T-helper 1 cell (primary cell): Measurements from ENCODE around the gene APLP2.
"Not testable (repeated sequence)": the region's sequence is repeated elsewhere in the genome, so short reads cannot be mapped to it uniquely, and the experiment has no call there.

Source experiments
- DNase-seq, 5 donors: peaks; one replicate each; pipeline ENCODE4 v3.0.0-alpha.2; 2012 to 2020

Gene APLP2

GRCh38 chr11:130092661-130093060 lies 23.0 kb downstream of the APLP2 start:
- DNase-seq = no peak

DNA sequence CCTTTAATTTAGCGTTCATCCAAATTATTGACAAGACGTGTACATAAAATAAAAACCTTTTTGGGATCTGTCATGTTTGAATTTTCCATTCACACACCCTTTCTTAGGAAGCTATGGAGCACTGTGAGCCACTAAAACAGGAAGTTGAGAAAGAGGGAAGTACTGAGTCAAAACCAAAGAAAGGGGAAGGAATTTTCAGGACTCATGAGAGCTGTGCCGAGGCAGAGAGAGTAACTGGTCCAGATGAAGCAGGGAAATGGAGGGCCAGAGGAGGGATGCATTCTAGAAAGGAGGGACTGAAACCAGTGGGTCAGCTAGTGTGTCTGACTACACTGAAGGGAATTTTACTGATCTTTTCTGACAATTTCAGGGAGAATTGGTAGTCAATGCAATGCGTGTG lies 24.9 kb downstream of the APLP2 start:
- DNase-seq = no peak

- DNase-seq = no peak
These were observed 25.6 kb downstream of the APLP2 start for GRCh38 chr11:130095326-130095725.

- no peak for DNase-seq
These were observed 26.3 kb downstream of the APLP2 start for GRCh38 chr11:130096042-130096441.

DNA sequence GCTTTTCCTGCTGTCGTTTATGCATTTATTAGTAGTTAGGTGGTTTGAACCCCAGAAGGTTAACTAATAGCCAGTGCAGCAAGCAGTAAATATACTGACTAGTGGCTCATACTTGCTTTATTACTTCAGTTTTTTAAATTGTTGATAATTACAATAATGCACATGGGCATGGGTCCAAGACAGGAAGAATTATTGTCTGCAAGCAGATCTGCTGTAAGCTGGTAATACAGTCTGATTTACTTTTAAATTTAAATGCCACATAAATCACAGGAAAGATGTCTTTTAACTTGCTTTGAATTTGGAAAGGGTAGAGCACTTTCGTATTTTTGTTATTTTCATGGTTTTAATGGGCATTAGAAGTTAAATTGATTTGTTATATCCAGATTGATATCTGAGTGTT lies 27.1 kb downstream of the APLP2 start:
- no peak for DNase-seq

DNA sequence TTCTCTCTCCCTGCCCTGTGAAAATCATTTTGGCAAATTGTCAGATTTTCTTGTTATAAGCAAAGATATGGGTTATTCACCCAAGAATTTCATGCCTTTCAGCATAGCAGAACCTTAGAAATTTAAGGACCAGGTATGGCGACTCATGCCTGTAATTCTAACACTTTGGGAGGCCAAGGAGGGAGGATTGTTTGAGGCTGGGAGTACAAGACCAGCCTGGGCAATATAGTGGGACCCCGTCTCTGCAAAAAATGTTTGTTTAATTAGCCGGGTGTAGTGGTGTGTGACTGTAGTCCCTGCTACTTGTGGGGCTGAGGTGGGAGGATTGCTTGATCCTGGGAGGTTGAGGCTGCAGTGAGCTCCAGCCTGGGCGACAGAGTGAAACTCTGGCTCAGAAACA lies 27.6 kb downstream of the APLP2 start:
- DNase-seq = no peak

- no peak for DNase-seq
These were observed 29.7 kb downstream of the APLP2 start for GRCh38 chr11:130099356-130099755.

GRCh38 chr11:130100381-130101095 lies 30.8 kb downstream of the APLP2 start:
- no peak for DNase-seq

GRCh38 chr11:130101661-130102060 lies 32.0 kb downstream of the APLP2 start:
- no peak for DNase-seq

- DNase-seq = no peak
These were observed 32.9 kb downstream of the APLP2 start for GRCh38 chr11:130102301-130103249.

DNA sequence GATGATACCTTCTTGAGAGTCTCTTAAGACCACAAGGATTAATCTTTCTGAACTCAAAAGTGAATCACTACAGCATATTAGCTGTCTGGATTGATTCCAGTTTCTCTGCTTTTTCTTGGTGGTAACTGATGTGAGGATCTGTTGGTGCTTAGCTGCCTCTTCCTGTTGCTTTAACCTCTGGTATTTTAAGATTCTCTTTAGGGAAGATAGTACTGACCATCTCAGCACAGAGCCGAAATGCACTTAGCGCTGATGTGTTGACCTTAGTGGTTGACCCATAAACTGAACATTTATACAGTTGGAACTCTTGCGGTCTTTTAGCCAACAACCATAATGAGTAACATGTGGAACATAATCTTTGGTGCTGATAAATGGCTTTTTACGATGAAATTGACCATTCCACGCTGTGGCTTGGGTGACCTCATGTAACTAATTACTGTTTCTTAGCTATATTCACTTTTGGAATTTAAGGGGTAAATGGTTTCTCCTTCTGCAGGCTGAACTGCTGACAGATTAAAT lies 33.7 kb downstream of the APLP2 start:
- no peak for DNase-seq

- DNase-seq = no peak
These were observed 36.7 kb downstream of the APLP2 start for GRCh38 chr11:130106381-130106780.

- not testable (repeated sequence) for DNase-seq
These were observed 39.0 kb downstream of the APLP2 start for GRCh38 chr11:130108671-130109070.

GRCh38 chr11:130109386-130109785 lies 39.7 kb downstream of the APLP2 start:
- no peak for DNase-seq

DNA sequence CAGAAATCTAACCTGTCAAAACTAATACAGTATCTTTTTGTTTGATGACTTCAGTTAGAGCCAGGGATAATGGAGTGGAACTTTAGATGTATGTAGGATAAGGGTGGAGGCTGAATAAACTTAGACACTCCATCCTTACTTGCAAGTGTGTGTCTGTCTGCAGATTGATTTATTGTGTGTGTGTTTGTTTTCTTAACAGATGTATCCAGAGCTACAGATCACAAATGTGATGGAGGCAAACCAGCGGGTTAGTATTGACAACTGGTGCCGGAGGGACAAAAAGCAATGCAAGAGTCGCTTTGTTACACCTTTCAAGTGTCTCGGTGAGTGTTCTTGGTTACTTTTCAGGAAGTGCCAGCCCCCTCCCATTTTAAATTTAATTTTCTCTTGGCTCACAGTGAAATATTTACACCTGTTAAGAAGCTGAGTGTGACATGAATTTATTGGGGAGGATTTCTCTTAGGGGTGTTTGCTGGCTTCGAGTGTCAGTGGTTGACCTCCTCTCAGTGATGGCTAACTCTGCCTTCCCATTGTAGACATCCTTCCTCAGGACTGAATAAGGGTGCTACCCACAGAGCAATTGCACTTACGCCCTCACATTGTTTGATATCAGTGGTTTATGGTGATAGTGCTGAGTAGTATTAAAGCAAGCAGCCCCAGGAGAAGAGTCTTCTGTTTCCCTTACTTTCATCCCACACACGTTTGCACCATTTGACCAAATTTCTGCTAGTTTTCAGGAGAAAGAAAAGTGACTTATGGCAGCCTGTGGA lies 40.8 kb downstream of the APLP2 start:
- DNase-seq = no peak

DNA sequence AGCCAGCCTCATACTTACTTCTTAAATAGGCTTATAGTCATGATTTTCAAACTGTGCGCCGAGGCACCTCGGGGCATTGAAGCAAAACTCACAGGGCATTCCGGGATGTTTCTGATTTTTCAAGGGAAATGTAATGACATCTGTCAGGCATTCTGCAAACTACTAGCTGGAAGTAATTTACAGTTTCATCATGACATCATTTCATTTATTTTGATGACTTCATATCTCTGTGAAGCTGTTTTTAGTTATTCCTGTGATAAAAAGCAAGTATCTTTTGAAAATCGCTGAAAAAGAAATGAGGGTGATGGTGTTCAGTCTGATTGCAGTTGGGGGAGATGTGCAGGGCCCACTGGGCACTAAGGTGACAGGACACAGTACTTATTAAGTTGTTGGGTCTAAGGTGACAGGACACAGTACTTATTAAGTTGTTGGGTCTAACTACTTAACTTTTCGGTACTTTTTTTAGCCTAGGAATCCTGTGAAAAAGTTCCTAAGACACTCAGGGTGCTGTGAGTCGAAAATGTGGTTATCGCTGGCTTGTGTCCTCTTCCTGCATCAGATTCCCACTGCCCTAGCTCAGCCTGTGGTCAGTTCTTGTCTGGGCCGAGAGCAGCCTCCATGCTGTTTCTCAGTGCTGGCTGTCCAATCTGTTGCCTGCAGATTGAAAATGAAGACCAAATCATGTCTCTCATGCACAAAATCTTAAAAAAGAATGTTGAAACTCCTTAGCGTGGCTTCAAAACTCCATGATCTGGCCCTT lies 42.6 kb downstream of the APLP2 start:
- DNase-seq = no peak

DNA sequence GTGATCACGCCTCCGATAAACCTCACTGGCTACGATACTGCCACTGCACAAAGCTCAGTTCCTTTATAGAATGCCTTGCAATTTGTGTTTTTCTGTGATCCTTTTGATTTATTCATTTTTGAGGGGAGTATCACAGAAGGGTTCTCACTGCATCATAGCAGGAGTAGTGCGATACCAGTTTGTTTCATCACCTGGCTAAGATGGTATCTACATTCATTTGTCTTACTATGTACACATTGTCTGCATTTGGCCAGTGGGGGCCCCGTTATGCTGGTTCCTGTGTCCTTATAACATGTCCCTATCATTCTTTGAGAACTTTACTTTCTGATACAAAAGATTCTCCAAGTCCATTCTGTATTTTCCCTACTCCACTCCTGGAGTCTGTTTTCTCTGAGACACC lies 44.6 kb downstream of the APLP2 start:
- no peak for DNase-seq

DNA sequence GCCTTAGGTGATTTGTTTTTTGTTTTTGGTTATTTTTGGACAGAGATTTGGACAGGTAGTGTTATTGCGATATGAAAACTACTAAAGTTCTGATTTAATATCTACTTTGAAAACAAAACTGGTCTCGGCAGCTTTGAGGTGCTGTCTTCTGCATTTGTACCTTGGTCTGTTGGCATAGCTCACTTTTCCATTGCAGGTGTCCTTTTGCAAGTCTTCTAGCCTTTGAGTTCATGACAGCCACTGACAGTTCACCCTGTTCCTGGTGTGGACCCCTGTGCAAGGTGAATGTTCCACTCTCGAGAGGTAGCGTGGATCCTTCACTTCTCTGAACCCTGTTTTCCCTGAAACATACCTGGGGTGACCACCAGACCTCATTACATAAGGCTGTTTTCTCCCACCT lies 45.0 kb downstream of the APLP2 start:
- no peak for DNase-seq

DNA sequence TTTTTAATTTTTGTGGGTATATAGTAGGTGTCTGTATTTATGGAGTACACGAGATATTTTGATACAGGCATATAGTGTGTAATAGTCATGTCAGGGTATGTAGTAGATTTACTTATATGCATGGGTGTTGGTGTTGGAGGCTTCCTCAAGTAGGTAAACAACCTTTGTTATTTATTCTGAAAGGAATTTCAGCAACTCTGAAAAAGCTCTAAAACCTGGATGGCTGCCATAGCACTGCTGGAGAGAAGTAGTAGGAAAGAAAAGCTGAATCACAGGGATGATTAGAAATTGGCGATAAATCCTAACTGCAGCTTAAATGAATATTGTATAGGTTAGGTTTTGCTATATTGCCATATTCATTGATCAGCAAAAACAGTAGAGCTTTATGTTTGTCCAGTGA lies 45.5 kb downstream of the APLP2 start:
- no peak for DNase-seq

DNA sequence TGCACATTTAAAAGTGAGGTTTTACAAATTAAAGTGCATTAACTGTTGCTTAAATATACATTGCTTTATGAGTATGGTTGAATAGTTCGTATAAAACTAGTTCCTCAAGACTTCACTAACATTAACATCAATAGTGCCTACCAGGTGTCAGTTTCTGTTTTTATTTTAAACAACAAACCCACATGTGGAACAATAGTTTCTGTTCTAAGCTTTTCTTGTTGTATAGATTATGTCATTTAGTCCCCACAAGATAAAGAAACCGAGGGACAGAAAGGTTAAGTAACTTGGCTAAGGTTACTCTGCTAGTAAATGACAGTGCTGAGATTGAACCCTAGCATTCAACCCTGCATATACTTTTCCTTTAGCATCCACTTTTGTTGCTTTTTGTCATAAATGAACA lies 48.5 kb downstream of the APLP2 start:
- no peak for DNase-seq

DNA sequence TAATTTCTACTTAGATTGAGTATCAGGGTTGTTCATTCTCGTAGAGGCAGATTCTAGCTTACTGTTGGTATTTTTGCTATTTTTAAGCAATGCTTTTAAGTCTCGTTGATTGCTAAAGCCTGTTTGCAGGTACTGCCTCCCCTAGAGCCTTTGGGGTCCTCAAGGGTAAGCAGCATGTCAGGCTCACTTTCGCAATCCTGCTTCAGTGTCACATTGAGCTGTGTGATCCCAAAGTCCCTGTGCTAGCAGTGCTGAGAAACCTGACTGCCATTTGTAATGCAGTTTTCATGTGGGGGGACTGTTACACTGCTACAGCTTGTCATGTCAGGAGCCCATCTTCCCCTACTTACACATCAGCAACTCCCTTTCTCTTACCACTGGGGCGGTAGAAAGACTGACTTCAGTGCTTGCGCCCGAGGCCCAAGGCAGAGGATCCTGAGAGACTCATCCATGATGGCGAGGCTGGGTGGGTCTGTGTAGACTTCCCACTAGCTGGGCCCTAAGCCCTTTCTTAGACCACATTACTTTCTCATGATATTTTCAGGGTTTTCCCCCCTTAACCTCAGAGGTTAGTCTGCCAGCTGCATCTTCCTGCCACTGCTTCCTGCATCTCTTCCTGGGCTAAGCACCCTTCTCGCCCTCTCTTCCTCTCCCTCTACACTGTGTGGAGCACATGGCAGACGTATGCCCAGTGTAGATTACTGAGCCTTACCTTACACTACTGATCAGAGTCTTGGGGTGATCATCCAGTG lies 49.1 kb downstream of the APLP2 start:
- peak in 1 of 5 donors; percentile 24 for DNase-seq

- no peak for DNase-seq
These were observed 50.4 kb downstream of the APLP2 start for GRCh38 chr11:130120045-130120444.
